ENCODE data around the gene ROBO2.

The ROBO2 gene

GRCh38 chr3:77254967-77255831 lies 215.3 kb downstream of the ROBO2 start:
- no peak for DNase-seq (ENCODE audit: low read depth in 4 of 4, low spot score in 1 of 4)

- DNase-seq (ENCODE audit: low read depth in 4 of 4, low spot score in 1 of 4) = no peak
These were observed 216.9 kb downstream of the ROBO2 start for GRCh38 chr3:77256584-77257503.

- no peak for DNase-seq (ENCODE audit: low read depth in 4 of 4, low spot score in 1 of 4)
These were observed 219.8 kb downstream of the ROBO2 start for GRCh38 chr3:77259694-77260093.

- no peak for DNase-seq (ENCODE audit: low read depth in 4 of 4, low spot score in 1 of 4)
These were observed 222.5 kb downstream of the ROBO2 start for GRCh38 chr3:77262361-77262760.

- no peak for DNase-seq (ENCODE audit: low read depth in 4 of 4, low spot score in 1 of 4)
These were observed 227.7 kb downstream of the ROBO2 start for GRCh38 chr3:77267589-77267988.

- no peak for DNase-seq (ENCODE audit: low read depth in 4 of 4, low spot score in 1 of 4)
These were observed 231.4 kb downstream of the ROBO2 start for GRCh38 chr3:77271306-77271705.

GRCh38 chr3:77271711-77272110 lies 231.8 kb downstream of the ROBO2 start:
- DNase-seq (ENCODE audit: low read depth in 4 of 4, low spot score in 1 of 4) = no peak

- no peak for DNase-seq (ENCODE audit: low read depth in 4 of 4, low spot score in 1 of 4)
These were observed 239.4 kb downstream of the ROBO2 start for GRCh38 chr3:77279276-77279675.

GRCh38 chr3:77281721-77282120 lies 241.8 kb downstream of the ROBO2 start:
- DNase-seq (ENCODE audit: low read depth in 4 of 4, low spot score in 1 of 4) = no peak

GRCh38 chr3:77283108-77283507 lies 243.2 kb downstream of the ROBO2 start:
- no peak for DNase-seq (ENCODE audit: low read depth in 4 of 4, low spot score in 1 of 4)

- DNase-seq (ENCODE audit: low read depth in 4 of 4, low spot score in 1 of 4) = no peak
These were observed 248.4 kb downstream of the ROBO2 start for GRCh38 chr3:77288348-77288747.

- DNase-seq (ENCODE audit: low read depth in 4 of 4, low spot score in 1 of 4) = no peak
These were observed 256.6 kb downstream of the ROBO2 start for GRCh38 chr3:77296527-77296926.

- DNase-seq (ENCODE audit: low read depth in 4 of 4, low spot score in 1 of 4) = no peak
These were observed 258.5 kb downstream of the ROBO2 start for GRCh38 chr3:77298417-77298816.

GRCh38 chr3:77303955-77304699 lies 264.2 kb downstream of the ROBO2 start:
- DNase-seq (ENCODE audit: low read depth in 4 of 4, low spot score in 1 of 4) = no peak

- DNase-seq (ENCODE audit: low read depth in 4 of 4, low spot score in 1 of 4) = no peak
These were observed 264.8 kb downstream of the ROBO2 start for GRCh38 chr3:77304700-77305021.

GRCh38 chr3:77309460-77309859 lies 269.6 kb downstream of the ROBO2 start:
- no peak for DNase-seq (ENCODE audit: low read depth in 4 of 4, low spot score in 1 of 4)

- no peak for DNase-seq (ENCODE audit: low read depth in 4 of 4, low spot score in 1 of 4)
These were observed 273.9 kb downstream of the ROBO2 start for GRCh38 chr3:77313843-77314242.

- no peak for DNase-seq (ENCODE audit: low read depth in 4 of 4, low spot score in 1 of 4)
These were observed 279.8 kb downstream of the ROBO2 start for GRCh38 chr3:77319711-77320110.

- DNase-seq (ENCODE audit: low read depth in 4 of 4, low spot score in 1 of 4) = no peak
These were observed 280.6 kb downstream of the ROBO2 start for GRCh38 chr3:77320514-77320913.

- DNase-seq (ENCODE audit: low read depth in 4 of 4, low spot score in 1 of 4) = no peak
These were observed 281.7 kb downstream of the ROBO2 start for GRCh38 chr3:77321646-77322045.

GRCh38 chr3:77323626-77324025 lies 283.7 kb downstream of the ROBO2 start:
- no peak for DNase-seq (ENCODE audit: low read depth in 4 of 4, low spot score in 1 of 4)
